KMS-11 (cell line): ENCODE data around the gene TOP1.

Source experiments
- H2AFZ ChIP-seq: fragments of 200-600 bp; sonication (generic); 2 replicates; pipeline ENCODE4 v1.6.1; 2016; ENCODE audit warnings: antibody characterized with exemption, mixed run types, low read depth
- H3K27ac ChIP-seq: fragments of 200-600 bp; sonication (generic); 2 replicates; pipeline ENCODE4 v1.6.1; 2016; ENCODE audit warnings: mild to moderate bottlenecking, mixed run types
- H3K27me3 ChIP-seq: fragments of 200-600 bp; sonication (generic); 2 replicates; pipeline ENCODE4 v1.6.1; 2017; ENCODE audit warnings: mild to moderate bottlenecking, low read depth, mixed run types, moderate library complexity; ENCODE audit not compliant: insufficient read depth
- H3K36me3 ChIP-seq: fragments of 200-600 bp; sonication (generic); 2 replicates; pipeline ENCODE4 v1.6.1; 2017; ENCODE audit warnings: mild to moderate bottlenecking, mixed run types; ENCODE audit not compliant: insufficient read depth
- H3K4me1 ChIP-seq: fragments of 200-600 bp; sonication (generic); 2 replicates; pipeline ENCODE4 v1.6.1; 2016; ENCODE audit warnings: mild to moderate bottlenecking, low read depth, mixed run types; ENCODE audit not compliant: poor library complexity, severe bottlenecking
- H3K4me2 ChIP-seq: fragments of 200-600 bp; sonication (generic); 2 replicates; pipeline ENCODE4 v1.7.0; 2016; ENCODE audit warnings: mild to moderate bottlenecking, mixed run types
- H3K4me3 ChIP-seq: fragments of 200-600 bp; sonication (generic); IDR thresholded peaks from 2 replicates; pipeline ENCODE4 v1.6.1; 2017; ENCODE audit warnings: low read depth, low read length, mixed read lengths; ENCODE audit not compliant: insufficient read depth
- H3K79me2 ChIP-seq: fragments of 200-600 bp; sonication (generic); 2 replicates; pipeline ENCODE4 v1.6.1; 2016; ENCODE audit warnings: low read depth, mixed run types; ENCODE audit not compliant: insufficient read depth
- H3K9ac ChIP-seq: fragments of 200-600 bp; sonication (generic); 2 replicates; pipeline ENCODE4 v1.6.1; 2016; ENCODE audit warnings: mild to moderate bottlenecking, mixed run types
- H4K20me1 ChIP-seq: fragments of 200-600 bp; sonication (generic); 2 replicates; pipeline ENCODE4 v1.6.1; 2016; ENCODE audit warnings: mild to moderate bottlenecking, mixed run types; ENCODE audit not compliant: insufficient read depth
- TF ChIP-seq, protein P1 (sequence below): fragments of 200-600 bp; sonication (generic); conservative IDR thresholded peaks from 2 replicates; pipeline ENCODE4 v1.6.1; 2017; ENCODE audit warnings: low read depth, mild to moderate bottlenecking, antibody characterized with exemption, low read length, moderate library complexity, mixed read lengths

TOP1 gene

GRCh38 chr20:40990542-40991120 lies 38.0 kb upstream of the TOP1 start:
- peak overlapping the region; percentile 45; the same call in 1 of the 2 replicates for H3K27ac ChIP-seq
- no peak overlapping the region for H3K9ac ChIP-seq
- no peaks in the 10 kb centered on the region for H4K20me1 ChIP-seq
- no peaks in the 10 kb centered on the region for H3K27me3 ChIP-seq
- H2AFZ ChIP-seq, result peak overlapping the region; percentile 65
- TF ChIP-seq, protein P1, sequence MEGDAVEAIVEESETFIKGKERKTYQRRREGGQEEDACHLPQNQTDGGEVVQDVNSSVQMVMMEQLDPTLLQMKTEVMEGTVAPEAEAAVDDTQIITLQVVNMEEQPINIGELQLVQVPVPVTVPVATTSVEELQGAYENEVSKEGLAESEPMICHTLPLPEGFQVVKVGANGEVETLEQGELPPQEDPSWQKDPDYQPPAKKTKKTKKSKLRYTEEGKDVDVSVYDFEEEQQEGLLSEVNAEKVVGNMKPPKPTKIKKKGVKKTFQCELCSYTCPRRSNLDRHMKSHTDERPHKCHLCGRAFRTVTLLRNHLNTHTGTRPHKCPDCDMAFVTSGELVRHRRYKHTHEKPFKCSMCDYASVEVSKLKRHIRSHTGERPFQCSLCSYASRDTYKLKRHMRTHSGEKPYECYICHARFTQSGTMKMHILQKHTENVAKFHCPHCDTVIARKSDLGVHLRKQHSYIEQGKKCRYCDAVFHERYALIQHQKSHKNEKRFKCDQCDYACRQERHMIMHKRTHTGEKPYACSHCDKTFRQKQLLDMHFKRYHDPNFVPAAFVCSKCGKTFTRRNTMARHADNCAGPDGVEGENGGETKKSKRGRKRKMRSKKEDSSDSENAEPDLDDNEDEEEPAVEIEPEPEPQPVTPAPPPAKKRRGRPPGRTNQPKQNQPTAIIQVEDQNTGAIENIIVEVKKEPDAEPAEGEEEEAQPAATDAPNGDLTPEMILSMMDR, result peak; percentile 90
- H3K79me2 ChIP-seq, result no peaks in the 10 kb centered on the region
- no peak overlapping the region for H3K4me3 ChIP-seq
- H3K36me3 ChIP-seq, result no peaks in the 10 kb centered on the region
- H3K4me1 ChIP-seq, result peaks cover 34% of the 10 kb centered on the region
- peak overlapping the region; percentile 67; the same call in 1 of the 2 replicates for H3K4me2 ChIP-seq

- Histone ChIP-seq H3K36me3 (no peaks in the 10 kb centered on the region), H4K20me1 (no peaks in the 10 kb centered on the region), H3K4me1 (peaks cover 34% of the 10 kb centered on the region), H3K9ac (0 out of 2 replicates have a peak overlapping the region, but pooled peaks have one; percentile 3), H3K79me2 (no peaks in the 10 kb centered on the region), H3K4me2 (peak overlapping the region; percentile 67), H2AFZ (peak overlapping the region; percentile 65), H3K27me3 (no peaks in the 10 kb centered on the region), H3K27ac (peak overlapping the region; percentile 45), H3K4me3 (no peak overlapping the region)
- TF ChIP-seq, protein P1, result no peak
Observed at GRCh38 chr20:40991181-40991889, 37.3 kb upstream of the TOP1 start.

- TF ChIP-seq, protein P1, result no peak
Observed at GRCh38 chr20:40992349-40993113, 36.1 kb upstream of the TOP1 start.

DNA sequence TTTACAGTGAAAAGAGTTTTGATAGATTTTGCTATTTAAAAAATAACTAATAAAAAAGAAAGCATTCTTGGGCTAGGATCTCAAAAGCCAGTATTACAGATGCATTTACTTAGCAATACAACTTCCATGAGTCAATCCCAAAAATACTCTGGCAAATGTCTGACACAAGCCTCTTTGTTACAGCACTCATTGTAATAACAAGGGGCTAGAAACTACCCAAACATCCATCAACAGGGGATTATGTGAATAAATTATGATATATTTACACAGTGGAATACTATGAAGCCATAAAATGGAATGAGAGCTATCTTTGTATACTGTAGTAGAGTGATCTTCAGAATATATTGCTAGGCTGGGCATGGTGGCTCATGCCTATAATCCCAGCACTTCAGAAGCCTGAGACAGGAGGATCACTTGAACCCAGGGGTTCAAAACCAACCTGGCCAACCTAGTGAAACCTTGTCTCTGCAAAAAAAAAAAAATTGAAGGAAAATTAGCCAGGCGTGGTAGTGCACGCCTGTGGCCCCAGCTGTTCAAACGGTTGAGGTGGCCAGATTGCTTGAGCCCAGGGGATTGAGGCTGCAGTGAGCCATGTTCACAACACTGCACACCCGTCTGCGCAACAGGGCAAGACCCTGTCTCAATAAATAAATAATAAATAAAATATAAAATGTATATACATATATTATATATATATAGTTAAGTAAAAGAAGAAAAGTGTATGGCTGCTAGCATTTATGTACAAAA lies 34.7 kb upstream of the TOP1 start:
- H3K27ac ChIP-seq, result no peak overlapping the region
- H3K4me2 ChIP-seq, result no peak overlapping the region
- H3K79me2 ChIP-seq, result no peaks in the 10 kb centered on the region
- no peaks in the 10 kb centered on the region for H4K20me1 ChIP-seq
- H3K4me3 ChIP-seq, result no peak overlapping the region
- H3K36me3 ChIP-seq, result no peaks in the 10 kb centered on the region
- H2AFZ ChIP-seq, result no peak overlapping the region
- H3K9ac ChIP-seq, result no peak overlapping the region
- H3K4me1 ChIP-seq, result peaks cover 24% of the 10 kb centered on the region
- TF ChIP-seq, protein P1, result no peak
- H3K27me3 ChIP-seq, result no peaks in the 10 kb centered on the region

More at GRCh38 chr20:40992349-40993113, 36.1 kb upstream of the TOP1 start:
- Histone ChIP-seq H3K4me3 (no peak overlapping the region), H3K27ac (no peak overlapping the region), H3K79me2 (no peaks in the 10 kb centered on the region), H3K4me1 (peaks cover 24% of the 10 kb centered on the region), H4K20me1 (no peaks in the 10 kb centered on the region), H3K27me3 (no peaks in the 10 kb centered on the region), H3K36me3 (no peaks in the 10 kb centered on the region), H2AFZ (no peak overlapping the region), H3K4me2 (no peak overlapping the region), H3K9ac (no peak overlapping the region)
